ENCODE measurements around the gene SPEG.

DNA sequence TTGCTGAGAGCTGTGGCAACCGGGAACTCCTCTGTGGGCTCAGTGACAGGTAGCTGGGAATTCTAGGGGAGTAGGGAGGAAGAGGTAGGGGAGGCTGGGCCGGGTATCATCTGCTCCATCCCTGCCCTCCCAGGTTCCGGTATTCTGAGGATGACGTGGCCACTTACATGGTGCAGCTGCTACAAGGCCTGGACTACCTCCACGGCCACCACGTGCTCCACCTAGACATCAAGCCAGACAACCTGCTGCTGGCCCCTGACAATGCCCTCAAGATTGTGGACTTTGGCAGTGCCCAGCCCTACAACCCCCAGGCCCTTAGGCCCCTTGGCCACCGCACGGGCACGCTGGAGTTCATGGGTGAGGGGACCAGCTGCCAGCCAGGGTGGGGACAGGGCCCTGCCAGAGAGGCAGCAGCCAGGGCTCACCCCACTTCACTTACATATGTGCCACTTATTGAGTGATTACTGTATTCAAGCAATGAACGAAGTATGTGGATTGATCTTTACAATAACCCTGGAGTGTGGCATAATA lies 56.0 kb downstream of the SPEG start:
- TF ChIP-seq, protein P1, sequence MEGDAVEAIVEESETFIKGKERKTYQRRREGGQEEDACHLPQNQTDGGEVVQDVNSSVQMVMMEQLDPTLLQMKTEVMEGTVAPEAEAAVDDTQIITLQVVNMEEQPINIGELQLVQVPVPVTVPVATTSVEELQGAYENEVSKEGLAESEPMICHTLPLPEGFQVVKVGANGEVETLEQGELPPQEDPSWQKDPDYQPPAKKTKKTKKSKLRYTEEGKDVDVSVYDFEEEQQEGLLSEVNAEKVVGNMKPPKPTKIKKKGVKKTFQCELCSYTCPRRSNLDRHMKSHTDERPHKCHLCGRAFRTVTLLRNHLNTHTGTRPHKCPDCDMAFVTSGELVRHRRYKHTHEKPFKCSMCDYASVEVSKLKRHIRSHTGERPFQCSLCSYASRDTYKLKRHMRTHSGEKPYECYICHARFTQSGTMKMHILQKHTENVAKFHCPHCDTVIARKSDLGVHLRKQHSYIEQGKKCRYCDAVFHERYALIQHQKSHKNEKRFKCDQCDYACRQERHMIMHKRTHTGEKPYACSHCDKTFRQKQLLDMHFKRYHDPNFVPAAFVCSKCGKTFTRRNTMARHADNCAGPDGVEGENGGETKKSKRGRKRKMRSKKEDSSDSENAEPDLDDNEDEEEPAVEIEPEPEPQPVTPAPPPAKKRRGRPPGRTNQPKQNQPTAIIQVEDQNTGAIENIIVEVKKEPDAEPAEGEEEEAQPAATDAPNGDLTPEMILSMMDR (IDR thresholded peaks at IDR 0.05), result no peak
- TF ChIP-seq POLR2A (IDR thresholded peaks at IDR 0.05), result no peak
